GM23338 (cell line): ENCODE measurements around the gene XXYLT1. TPM values are rescaled to one million over a fixed set of nuclear protein-coding genes. Genes with fewer than 3 reads are reported as not detected.

ENCODE experiments used
- ATAC-seq: fragments of 200-7000 bp; cut with Tn5 transposase; 3 replicates; pipeline ENCODE4 v1.9.1; 2020
- DNase-seq: peaks from one replicate; pipeline ENCODE4 v3.0.0-alpha.2; 2015; ENCODE audit warnings: low spot score
- H2AFZ ChIP-seq: fragments of 200-600 bp; sonication (generic); 2 replicates; pipeline ENCODE4 v1.8.0; 2016; ENCODE audit warnings: antibody characterized with exemption, mild to moderate bottlenecking, moderate library complexity
- H3F3A ChIP-seq: fragments of 200-600 bp; sonication (generic); replicated peaks from 2 replicates; pipeline ENCODE4 v1.8.0; 2017; ENCODE audit warnings: antibody characterized with exemption, mixed run types, low read depth
- H3K27ac ChIP-seq: fragments of 200-600 bp; sonication (generic); 2 replicates; pipeline ENCODE4 v1.6.1; 2016; ENCODE audit warnings: low read depth
- H3K27me3 ChIP-seq: fragments of 200-600 bp; sonication (generic); 2 replicates; pipeline ENCODE4 v1.8.0; 2016; ENCODE audit warnings: mild to moderate bottlenecking, mixed run types, moderate library complexity; ENCODE audit not compliant: insufficient read depth
- H3K36me3 ChIP-seq: fragments of 200-600 bp; sonication (generic); 2 replicates; pipeline ENCODE4 v1.8.0; 2016; ENCODE audit warnings: mild to moderate bottlenecking; ENCODE audit not compliant: insufficient read depth
- H3K4me1 ChIP-seq: fragments of 200-600 bp; sonication (generic); 2 replicates; pipeline ENCODE4 v1.8.0; 2016; ENCODE audit warnings: mild to moderate bottlenecking, moderate library complexity; ENCODE audit not compliant: insufficient read depth
- H3K4me2 ChIP-seq: fragments of 200-600 bp; sonication (generic); 2 replicates; pipeline ENCODE4 v1.7.1; 2017; ENCODE audit warnings: mixed run types
- H3K4me3 ChIP-seq: fragments of 200-600 bp; sonication (generic); 2 replicates; pipeline ENCODE4 v1.6.1; 2016; ENCODE audit warnings: mixed run types
- H3K79me2 ChIP-seq: fragments of 200-600 bp; sonication (generic); replicated peaks from 2 replicates; pipeline ENCODE4 v1.8.0; 2017; ENCODE audit warnings: mild to moderate bottlenecking; ENCODE audit not compliant: insufficient read depth
- H3K9me2 ChIP-seq: fragments of 200-600 bp; sonication (generic); 2 replicates; pipeline ENCODE4 v1.8.0; 2017; ENCODE audit not compliant: insufficient read depth
- H4K20me1 ChIP-seq: fragments of 200-600 bp; sonication (generic); replicated peaks from 2 replicates; pipeline ENCODE4 v1.8.0; 2017; ENCODE audit warnings: mild to moderate bottlenecking; ENCODE audit not compliant: insufficient read depth
- H3K27ac Mint-ChIP-seq: 2 replicates; pipeline ENCODE4 v1.8.0; 2020; ENCODE audit warnings: inconsistent platforms, mild to moderate bottlenecking, moderate library complexity, mixed read lengths
- H3K27me3 Mint-ChIP-seq: 3 replicates; pipeline ENCODE4 v1.8.0; 2022; ENCODE audit warnings: low read depth, mild to moderate bottlenecking, moderate library complexity, mixed read lengths, inconsistent platforms; ENCODE audit not compliant: insufficient read depth, poor library complexity
- H3K36me3 Mint-ChIP-seq: 3 replicates; pipeline ENCODE4 v1.8.0; 2021; ENCODE audit warnings: low read depth, mild to moderate bottlenecking, inconsistent platforms, moderate library complexity, mixed read lengths
- H3K4me1 Mint-ChIP-seq: 3 replicates; pipeline ENCODE4 v1.8.0; 2020; ENCODE audit warnings: mild to moderate bottlenecking, inconsistent platforms, mixed read lengths
- H3K4me3 Mint-ChIP-seq: 3 replicates; pipeline ENCODE4 v1.8.0; 2021; ENCODE audit warnings: moderate library complexity, mild to moderate bottlenecking, inconsistent platforms, mixed read lengths
- H3K9me3 Mint-ChIP-seq: 3 replicates; pipeline ENCODE4 v1.8.0; 2020; ENCODE audit warnings: moderate library complexity, mild to moderate bottlenecking, inconsistent platforms, mixed read lengths
- CREB1 ChIP-seq: fragments of 250-450 bp; sonication (Bioruptor Pico); IDR thresholded peaks from 2 replicates; pipeline ENCODE4 v1.5.0; 2020; ENCODE audit warnings: low read depth, mild to moderate bottlenecking, moderate library complexity
- EZH2phosphoT487 ChIP-seq: fragments of 200-600 bp; sonication (generic); IDR thresholded peaks from one replicate; pipeline ENCODE4 v1.8.1; 2018; ENCODE audit warnings: antibody characterized with exemption; ENCODE audit not compliant: unreplicated experiment
- STAT1 ChIP-seq: IDR thresholded peaks from one replicate; pipeline ENCODE4 v1.6.1; 2016; ENCODE audit warnings: antibody characterized with exemption; ENCODE audit not compliant: unreplicated experiment
- ZNF331 ChIP-seq: fragments of 250-450 bp; sonication (Bioruptor Pico); IDR thresholded peaks from 2 replicates; pipeline ENCODE4 v1.5.0; 2020; ENCODE audit warnings: low read depth, mild to moderate bottlenecking, moderate library complexity
- ZNF462 ChIP-seq: fragments of 250-450 bp; sonication (Bioruptor Pico); IDR thresholded peaks from 2 replicates; pipeline ENCODE4 v1.5.0; 2020; ENCODE audit warnings: mild to moderate bottlenecking, moderate library complexity
- polyA plus RNA-seq: library from polyadenylated mRNA; unstranded; fragments of >200 nt; fragmentation: Nextera tagmentation; extraction: Ambion mirVana; gene quantifications from 2 replicates; pipeline ENCODE4 v1.2.1, GENCODE V29; 2016
- total RNA-seq: library from RNA; depleted of rRNA; stranded (reverse); fragments of >200 nt; shearing (Covaris generic); gene quantifications from 2 replicates; pipeline ENCODE4 v1.2.3, GENCODE V29; 2014
- TF ChIP-seq, protein P1 (sequence below): IDR thresholded peaks from one replicate; pipeline ENCODE4 v1.6.1; 2018; ENCODE audit warnings: antibody characterized with exemption; ENCODE audit not compliant: unreplicated experiment

XXYLT1 gene
- total and polyA plus RNA-seq, 2 experiments from 2014 or later, result 13.5 to 34.8 TPM

- Histone ChIP-seq H3K27me3 (no peaks in the 10 kb centered on the region), H3K9me2 (no peaks in the 10 kb centered on the region), H2AFZ (no peak overlapping the region), H4K20me1 (no peaks in the 10 kb centered on the region), H3K4me2 (no peak overlapping the region), H3K4me3 (no peak overlapping the region), H3K79me2 (0 out of 2 replicates have a peak, but pooled peaks cover 4% of the 10 kb centered on the region), H3K4me1 (peaks cover 13% of the 10 kb centered on the region; the same call in 1 of the 2 replicates), H3F3A (no peaks in the 10 kb centered on the region), H3K27ac (no peak overlapping the region), H3K36me3 (no peaks in the 10 kb centered on the region)
- ATAC-seq (no peak), DNase-seq (no peak)
- H3K4me3 Mint-ChIP-seq, result no peak overlapping the region
- peaks cover 19% of the 10 kb centered on the region for H3K27me3 Mint-ChIP-seq
- H3K27ac Mint-ChIP-seq, result no peak overlapping the region
- peaks cover 42% of the 10 kb centered on the region for H3K4me1 Mint-ChIP-seq
- peaks cover 6% of the 10 kb centered on the region; the same call in 1 of the 3 replicates for H3K9me3 Mint-ChIP-seq
- TF ChIP-seq ZNF462 (no peak), STAT1 (no peak), CREB1 (CRISPR knock-in tag) (no peak), EZH2phosphoT487 (no peak)
- no peaks in the 10 kb centered on the region for H3K36me3 Mint-ChIP-seq
These were observed 185.4 kb downstream of the XXYLT1 start for GRCh38 chr3:195085356-195086130.

DNA sequence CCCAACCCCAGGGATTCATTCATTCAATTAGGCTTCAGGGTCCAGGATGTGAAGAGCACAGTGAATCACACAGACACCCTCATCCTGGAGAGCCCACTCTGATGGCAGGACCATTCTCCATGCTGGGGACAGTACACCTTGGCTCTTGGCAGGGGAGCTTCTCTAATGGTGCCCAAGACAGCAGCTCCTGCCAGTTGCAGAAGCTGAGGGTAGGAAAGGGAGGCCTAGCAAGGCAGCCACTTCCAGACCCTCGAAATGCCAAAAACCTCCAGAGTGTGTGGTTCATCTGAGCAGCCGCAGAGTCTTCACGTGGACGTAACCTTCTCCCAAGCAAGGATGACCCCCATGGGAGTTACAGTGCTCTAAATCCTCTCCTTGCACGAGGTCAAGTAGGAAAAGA is 186.2 kb downstream of the XXYLT1 start:
- Histone ChIP-seq H3K79me2 (0 out of 2 replicates have a peak, but pooled peaks cover 4% of the 10 kb centered on the region), H3K4me3 (no peak overlapping the region), H3K27ac (no peak overlapping the region), H3K27me3 (no peaks in the 10 kb centered on the region), H3F3A (no peaks in the 10 kb centered on the region), H4K20me1 (no peaks in the 10 kb centered on the region), H3K9me2 (no peaks in the 10 kb centered on the region), H3K36me3 (no peaks in the 10 kb centered on the region), H3K4me2 (no peak overlapping the region), H3K4me1 (peaks cover 13% of the 10 kb centered on the region; the same call in 1 of the 2 replicates), H2AFZ (no peak overlapping the region)
- H3K36me3 Mint-ChIP-seq, result no peaks in the 10 kb centered on the region
- ATAC-seq (no peak), DNase-seq (no peak)
- H3K27me3 Mint-ChIP-seq, result peaks cover 20% of the 10 kb centered on the region
- TF ChIP-seq, protein P1, sequence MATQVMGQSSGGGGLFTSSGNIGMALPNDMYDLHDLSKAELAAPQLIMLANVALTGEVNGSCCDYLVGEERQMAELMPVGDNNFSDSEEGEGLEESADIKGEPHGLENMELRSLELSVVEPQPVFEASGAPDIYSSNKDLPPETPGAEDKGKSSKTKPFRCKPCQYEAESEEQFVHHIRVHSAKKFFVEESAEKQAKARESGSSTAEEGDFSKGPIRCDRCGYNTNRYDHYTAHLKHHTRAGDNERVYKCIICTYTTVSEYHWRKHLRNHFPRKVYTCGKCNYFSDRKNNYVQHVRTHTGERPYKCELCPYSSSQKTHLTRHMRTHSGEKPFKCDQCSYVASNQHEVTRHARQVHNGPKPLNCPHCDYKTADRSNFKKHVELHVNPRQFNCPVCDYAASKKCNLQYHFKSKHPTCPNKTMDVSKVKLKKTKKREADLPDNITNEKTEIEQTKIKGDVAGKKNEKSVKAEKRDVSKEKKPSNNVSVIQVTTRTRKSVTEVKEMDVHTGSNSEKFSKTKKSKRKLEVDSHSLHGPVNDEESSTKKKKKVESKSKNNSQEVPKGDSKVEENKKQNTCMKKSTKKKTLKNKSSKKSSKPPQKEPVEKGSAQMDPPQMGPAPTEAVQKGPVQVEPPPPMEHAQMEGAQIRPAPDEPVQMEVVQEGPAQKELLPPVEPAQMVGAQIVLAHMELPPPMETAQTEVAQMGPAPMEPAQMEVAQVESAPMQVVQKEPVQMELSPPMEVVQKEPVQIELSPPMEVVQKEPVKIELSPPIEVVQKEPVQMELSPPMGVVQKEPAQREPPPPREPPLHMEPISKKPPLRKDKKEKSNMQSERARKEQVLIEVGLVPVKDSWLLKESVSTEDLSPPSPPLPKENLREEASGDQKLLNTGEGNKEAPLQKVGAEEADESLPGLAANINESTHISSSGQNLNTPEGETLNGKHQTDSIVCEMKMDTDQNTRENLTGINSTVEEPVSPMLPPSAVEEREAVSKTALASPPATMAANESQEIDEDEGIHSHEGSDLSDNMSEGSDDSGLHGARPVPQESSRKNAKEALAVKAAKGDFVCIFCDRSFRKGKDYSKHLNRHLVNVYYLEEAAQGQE, result no peak
- no peak for TF ChIP-seq ZNF331 (CRISPR knock-in tag)
- no peak overlapping the region for H3K4me3 Mint-ChIP-seq
- peaks cover 47% of the 10 kb centered on the region for H3K4me1 Mint-ChIP-seq
- H3K9me3 Mint-ChIP-seq, result peaks cover 3% of the 10 kb centered on the region; the same call in 1 of the 3 replicates
- H3K27ac Mint-ChIP-seq, result no peak overlapping the region
